IPS-18c (cell line): ENCODE measurements around the gene MATN1.

Source experiments
- H3K4me3 ChIP-seq: 2 replicates; pipeline ENCODE4 v1.7.0; 2013; ENCODE audit warnings: low read depth, mild to moderate bottlenecking, low read length, moderate library complexity; ENCODE audit not compliant: insufficient read depth
- H3K9me3 ChIP-seq: one replicate; pipeline ENCODE4 v1.6.1; 2013; ENCODE audit warnings: mild to moderate bottlenecking, low read length, moderate library complexity; ENCODE audit not compliant: control insufficient read depth, insufficient read depth

The MATN1 gene

DNA sequence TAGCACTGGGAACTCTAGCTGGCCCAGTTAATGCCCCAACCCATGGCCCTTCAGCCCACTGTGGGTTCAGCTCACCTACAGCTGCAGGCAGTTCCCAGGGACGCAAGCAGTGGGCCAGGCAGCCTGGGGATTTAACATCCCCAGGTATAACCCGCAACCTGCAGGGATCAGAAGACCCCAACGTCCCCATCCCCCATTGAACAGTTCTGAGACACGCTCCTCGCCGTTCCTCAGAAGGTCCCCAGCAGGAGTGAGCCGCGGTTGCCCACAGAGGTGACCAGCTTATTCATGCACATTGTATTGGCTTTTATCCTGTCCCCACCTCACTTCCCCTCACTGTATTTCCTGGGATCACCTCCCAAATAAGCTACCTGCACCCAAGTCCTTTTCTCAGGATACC is 5.0 kb upstream of the MATN1 start:
- H3K9me3 ChIP-seq: no peaks in the 10 kb centered on the region
- H3K4me3 ChIP-seq: no peak overlapping the region

DNA sequence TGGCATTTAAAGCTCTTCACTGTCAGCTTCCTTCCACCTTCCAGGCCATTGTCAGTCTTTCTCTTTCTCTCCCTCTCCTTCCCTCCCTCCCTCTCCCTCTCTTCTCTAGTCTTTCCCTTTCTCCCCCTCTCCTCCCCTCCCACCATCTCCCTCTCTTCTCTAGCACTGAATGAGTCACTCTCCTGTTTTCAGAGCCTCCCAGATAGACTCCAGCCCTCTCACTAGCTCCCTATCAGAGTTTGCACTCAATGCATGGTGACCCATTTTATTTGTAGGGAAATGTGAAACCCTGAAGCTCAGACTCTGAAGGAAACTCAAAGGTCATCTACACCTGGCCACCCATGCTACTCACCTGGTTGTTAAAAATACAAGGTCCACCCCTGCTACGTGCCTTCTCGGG is 4.4 kb upstream of the MATN1 start:
- Histone ChIP-seq H3K9me3 (no peaks in the 10 kb centered on the region), H3K4me3 (no peak overlapping the region)

DNA sequence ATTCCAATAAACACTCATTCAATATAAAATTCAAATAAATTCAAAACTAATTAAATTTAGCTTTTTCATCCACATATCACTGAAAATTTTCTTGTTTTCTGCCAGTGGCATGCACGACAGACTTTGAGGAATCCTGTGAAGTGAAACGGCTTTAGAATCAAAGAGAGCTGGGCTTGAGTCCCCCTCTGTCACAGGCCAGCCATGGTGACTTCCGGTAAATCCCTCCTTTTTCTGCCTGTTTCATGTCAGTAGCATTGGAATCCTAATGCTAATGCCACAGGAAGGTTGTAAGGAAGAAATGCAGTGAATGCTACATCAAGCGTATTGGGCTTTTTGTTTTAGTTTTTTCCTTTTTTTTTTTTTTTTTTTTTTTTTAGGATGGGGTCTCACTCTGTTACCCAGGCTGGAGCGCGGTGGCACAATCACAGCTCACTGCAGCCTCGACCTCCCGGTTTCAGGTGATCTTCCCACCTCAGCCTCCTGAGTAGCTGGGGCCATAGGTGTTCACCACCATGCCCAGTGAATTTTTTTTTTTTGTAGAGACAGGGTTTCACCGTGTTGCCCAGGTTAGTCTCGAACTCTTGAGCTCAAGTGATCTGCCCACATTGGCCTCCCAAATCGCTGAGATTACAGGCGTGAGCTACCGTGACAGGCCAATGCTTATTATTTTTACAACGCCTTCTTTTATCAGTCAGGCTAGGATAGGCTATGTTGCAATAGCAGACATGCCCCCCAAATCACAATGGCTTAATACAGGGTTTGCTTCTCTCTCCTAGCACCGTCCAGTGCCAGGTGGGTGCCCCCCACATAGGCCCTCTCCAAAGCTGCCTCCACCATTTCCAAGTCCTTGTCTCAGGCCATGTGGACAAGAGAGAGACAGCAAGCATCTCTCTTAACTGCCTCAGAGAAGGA is 3.6 kb upstream of the MATN1 start:
- Histone ChIP-seq H3K9me3 (no peaks in the 10 kb centered on the region), H3K4me3 (no peak overlapping the region)

DNA sequence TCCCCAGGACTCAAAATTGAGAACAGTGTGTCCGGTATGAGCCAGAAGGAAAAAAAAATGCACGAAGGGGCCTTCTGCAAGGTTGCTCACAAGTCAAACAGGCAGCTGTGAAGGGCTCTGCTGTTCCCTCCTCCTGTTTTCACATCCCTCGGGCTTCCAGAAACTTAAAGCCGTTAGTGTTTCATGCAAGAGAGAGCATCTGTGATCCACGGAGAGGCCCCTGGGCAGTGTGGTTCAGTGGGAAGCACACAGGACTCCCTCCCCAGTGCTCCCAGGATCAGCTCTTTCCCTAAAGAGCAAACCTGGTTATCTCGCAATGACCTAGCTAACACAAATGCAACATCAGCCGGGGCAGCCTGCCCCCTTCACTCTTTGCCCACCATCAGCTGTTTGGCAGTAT is 2.9 kb upstream of the MATN1 start:
- H3K9me3 ChIP-seq: no peaks in the 10 kb centered on the region
- no peak overlapping the region for H3K4me3 ChIP-seq

DNA sequence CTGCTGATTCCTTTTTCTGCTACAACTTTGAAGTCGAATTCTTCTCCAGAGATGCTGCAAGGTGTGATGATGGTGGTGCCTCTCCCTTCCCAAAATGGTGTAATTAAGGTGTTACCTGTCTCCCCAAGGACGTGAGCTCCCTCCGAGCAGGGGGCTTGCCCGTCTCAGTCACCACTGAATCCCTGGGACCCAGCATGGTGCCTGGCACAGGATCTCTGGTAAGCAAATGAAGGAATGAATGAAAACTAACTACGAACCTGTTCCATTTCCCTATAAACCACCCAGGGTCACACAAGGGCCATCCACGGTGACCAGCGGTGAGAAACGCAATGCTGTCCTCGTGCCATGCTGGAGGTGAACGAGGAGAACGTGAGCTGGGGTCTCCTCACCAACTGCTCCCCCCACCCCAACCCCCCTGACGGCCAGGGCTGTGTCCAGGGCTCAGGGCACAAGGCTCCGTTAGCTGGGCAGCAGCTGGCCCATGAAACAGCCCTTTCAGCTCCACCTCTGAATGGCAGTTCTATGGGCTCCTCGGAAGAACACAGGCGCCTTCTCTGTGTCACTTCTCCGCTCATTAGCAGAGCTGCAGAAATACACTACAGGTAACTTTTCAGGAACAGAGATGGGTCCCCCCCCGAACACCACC is 2.2 kb upstream of the MATN1 start:
- Histone ChIP-seq H3K9me3 (no peaks in the 10 kb centered on the region), H3K4me3 (no peak overlapping the region)

DNA sequence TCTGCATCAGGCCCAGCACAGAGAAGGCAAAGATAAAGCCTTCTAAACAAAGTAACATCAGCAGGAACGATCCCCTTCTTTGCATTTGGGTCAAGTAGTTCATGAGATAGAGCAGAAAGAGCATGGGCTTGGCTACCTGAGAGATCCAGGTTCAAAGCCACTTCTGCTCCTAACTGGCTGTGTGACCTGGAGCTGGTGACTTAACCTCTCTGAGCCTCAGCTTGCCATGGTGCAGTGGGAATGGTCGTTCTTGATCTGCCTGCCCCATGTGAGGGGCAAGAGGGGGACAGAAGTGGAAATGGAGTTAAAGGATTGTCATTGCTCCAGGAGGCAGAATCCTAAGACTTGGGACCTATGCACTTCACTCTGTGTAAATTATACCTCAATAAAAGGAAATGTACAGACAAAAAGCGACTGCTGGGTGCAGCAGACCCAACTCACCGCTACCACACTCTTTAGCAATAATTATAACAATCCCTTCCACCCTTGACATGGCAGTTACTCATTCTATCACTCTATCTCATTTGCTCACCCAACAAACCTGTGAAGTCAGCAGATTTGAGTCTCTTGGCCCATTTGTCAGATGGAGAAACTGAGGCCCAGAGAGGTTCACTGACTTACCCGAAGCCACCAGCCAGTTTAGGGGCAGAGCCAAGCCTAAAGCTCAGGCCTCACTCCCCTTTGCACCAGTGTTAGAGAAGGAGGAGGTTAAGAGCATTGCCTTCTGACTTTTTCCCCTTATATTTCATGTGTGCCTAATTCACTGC is 1.5 kb upstream of the MATN1 start:
- Histone ChIP-seq H3K9me3 (no peaks in the 10 kb centered on the region), H3K4me3 (no peak overlapping the region)

DNA sequence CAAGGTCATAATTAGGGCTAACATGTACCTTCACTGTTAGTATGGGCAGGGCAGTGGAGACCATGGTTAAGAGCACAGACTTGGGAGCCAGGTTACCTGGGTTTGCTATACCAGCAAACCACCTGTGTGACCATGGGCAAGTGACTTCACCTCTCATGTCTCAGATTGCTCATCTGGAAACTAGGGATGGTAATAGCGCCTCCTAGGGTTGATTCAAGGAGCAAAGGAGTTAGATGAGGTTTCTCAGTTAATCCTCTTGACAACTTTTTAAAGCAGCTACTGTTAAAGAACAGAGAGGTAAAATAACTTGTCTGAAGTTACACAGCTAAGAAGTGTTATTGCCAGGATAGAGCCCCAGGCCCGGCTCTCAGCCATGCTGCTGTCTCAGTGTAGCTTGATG is 790 bp upstream of the MATN1 start:
- no peak overlapping the region for H3K4me3 ChIP-seq
- H3K9me3 ChIP-seq: no peaks in the 10 kb centered on the region

DNA sequence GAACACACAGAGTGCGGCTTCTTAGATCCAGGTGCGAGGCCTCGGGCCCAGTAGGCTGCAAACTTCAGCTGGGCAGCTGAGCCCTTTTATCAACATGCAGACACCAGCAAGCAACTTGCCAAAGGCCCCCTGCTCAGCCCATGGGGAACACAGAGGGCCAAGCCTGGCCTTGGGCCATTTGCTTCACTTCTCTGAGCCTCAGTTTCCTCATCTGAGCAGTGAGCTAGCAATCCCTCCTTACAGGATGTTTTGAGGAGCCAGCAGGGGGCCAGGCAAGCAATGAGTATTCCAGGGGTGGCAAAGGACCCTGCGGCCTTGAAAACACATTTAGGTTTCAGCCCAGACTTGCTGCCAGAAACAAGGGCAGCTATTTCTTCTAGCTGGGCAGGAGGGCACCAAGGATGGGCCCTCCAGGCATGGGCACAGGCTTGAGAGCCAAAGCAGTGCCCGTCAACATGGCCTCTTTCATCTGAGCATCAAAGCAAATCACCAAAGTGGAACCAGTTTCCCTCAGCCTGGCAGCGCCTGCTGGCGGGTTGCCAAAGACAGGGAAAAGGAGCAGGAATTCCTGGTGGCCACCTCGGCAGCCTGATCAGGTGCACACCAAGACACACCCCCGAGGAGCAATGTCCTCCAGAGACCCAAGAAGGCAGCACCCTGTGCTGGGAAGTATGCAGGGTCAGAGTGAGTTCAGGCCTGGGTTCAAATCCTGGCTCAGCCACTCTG is 1.4 kb downstream of the MATN1 start:
- Histone ChIP-seq H3K9me3 (peaks cover 2% of the 10 kb centered on the region), H3K4me3 (no peak overlapping the region)

DNA sequence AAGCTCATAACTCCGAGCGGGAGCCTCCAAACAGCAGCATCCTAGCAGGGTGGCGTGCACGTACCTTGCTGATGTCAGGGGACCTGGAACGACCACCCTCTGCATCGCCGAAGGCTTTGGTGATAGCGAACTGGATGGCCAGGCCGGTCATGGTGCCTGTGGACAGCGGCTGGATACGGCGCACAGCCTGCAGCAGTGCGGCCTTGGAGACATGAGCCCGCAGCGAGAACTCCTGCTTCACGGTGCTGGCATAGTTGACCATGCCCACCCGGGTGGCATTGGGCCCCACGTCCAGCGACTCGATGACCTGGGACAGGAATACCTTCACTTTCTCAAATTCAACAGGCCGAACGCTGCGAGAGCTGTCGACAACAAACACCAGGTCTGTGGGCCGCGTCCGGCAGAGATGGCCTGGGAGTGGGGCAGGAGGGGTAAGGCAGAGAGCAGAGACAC is 2.0 kb downstream of the MATN1 start:
- Histone ChIP-seq H3K9me3 (peaks cover 2% of the 10 kb centered on the region), H3K4me3 (no peak overlapping the region)

DNA sequence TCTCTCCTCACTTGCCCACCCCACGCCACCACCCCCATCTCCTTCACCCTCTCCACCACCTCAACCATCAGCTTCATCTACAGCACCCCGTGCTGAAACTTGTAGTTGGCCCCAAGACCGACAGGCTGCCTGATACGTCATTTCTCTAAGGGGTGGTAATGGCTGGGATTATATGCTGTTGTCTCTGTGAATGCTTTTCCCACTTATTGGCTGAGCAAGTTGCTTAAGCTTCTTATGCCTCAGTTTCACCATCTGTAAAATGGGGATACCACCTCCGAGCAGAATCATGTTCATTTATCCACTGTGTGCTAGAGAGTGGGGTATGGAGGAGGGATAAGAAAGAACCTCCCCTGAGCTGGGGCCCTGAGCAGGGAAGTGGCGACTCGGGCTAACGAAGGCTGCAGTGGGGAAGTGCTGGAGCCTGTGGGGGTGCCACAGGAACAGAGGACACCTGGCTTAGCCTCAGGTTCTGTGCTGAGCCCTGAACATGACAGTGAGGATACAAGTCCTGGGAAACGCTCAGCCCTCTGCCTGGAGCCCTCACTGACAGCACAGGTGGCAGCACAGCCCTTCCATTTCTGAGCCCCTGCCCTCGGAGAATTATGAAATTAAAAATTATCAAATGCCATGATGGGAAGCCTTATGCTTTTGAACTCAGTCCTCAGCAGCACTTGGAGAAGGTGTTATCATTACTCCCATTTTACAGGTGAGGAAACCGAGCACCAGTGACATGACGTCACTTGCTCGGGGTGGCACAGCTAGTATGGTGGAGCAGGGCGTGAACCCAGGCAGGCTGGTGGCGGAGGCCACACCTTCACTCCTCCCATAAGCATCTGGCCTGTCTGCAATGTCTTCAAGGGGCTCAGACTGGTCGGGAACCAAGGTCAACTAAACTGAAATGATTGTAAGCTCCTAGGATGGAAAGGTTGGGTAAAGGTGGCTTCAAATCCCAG is 2.8 kb downstream of the MATN1 start:
- H3K4me3 ChIP-seq: no peak overlapping the region
- peaks cover 2% of the 10 kb centered on the region for H3K9me3 ChIP-seq

DNA sequence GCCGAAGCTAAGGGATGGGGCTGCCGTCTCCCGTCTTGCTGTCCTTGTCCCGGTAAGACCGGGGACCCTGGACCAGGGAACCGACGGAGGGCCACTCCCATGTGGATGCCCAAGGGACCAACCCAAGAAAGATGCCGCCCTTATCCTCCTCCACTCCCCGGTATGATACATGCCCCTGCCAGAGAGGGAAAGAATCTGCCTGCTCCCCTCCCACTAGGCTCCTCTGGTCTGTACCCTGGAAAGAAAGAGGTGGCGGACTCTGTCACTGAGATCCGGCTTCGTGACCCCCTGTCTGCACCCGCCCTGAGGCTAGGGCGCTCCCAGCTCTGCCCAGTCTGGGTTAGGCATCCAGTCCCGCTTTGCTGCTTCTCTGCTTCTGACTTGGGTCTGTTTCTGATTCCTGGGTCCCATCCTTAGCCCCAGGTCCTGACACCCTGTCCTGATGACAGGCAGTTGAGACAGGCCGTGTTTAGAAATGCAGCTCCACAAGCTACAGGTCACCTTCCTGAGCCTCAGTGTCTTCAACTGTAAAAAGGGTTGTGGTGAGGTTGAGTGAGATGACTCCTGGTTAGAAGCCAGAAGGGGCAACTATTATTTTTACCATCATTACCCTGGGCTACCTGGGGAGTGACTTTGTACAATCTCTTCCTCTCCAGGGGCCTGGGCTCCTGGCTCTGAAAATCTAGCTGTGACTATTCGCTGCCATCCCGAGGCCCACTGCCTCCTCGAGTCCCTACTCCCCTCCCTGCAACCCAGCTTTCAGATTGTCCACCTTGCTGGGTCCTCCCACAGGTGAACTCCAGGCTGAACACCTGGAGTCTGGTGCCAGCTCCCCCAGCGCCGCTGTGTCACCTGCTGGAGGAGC is 3.7 kb downstream of the MATN1 start:
- Histone ChIP-seq H3K9me3 (peaks cover 5% of the 10 kb centered on the region), H3K4me3 (no peak overlapping the region)

DNA sequence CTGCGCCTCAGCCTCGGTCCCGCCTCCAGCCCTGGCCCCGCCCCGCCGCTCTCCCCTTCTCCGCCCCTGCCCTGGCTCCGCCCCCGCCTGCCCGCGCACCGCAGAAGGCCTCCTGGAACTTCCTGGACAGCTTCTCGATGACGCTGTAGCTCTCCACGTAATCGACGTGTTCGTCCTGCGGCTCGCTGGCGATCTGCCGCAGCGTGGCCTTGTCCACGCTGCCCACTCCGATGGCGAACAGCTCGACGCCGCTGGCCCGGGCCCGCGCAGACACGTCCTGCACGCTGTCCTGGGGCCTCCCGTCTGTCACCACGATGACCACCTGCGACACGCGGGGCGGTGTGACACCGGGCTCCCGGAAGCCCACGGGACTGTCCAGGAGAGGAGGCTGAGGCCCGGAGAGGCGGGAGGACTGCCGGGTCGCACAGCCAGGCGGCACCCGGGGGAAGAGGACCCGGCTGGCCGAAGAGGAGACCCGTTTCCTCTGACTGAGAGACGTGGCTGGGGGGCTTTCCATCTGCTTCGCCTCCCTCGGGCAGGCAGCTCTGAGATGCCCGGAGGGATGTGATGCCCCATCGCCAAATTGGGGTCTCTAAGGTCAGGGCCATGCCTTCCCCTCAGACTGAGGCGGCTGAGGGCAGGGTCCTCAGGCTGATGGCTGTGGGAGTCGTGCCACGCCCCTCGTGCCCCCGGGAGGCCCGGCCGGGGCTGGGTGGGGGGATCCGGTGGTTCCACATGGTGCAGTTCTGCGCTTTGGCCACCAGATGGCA is 4.6 kb downstream of the MATN1 start:
- H3K9me3 ChIP-seq: peaks cover 5% of the 10 kb centered on the region
- peak overlapping the region; percentile 84 for H3K4me3 ChIP-seq

DNA sequence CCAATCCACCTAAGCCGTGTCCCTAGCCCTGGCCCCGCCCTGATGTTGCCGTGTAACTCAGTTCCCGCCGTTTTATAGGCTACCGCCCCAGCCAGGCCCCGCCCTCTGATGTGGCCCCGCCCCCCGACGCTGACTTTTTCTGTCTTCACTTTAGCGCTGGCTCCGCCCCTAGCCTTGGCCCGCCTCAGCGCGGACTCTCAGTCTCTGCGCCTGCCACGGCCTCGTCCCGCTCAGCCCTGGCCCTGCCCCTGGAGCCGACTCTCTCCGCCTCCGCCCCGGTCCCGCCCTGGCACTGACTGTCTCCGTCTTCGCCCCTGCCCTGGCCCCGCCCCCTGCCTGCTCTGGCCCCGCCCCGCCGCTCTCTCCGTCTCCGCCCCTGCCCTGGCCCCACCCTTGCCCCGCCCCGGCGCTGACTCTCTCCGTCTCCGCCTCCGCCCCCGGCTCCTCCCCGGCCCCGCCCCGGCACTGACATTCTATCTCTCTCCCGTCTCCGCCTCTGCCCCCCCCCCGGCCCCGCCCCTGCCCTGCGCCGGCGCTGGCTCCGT is 5.2 kb downstream of the MATN1 start:
- Histone ChIP-seq H3K9me3 (peaks cover 5% of the 10 kb centered on the region), H3K4me3 (peak overlapping the region; percentile 43; the same call in 1 of the 2 replicates)

DNA sequence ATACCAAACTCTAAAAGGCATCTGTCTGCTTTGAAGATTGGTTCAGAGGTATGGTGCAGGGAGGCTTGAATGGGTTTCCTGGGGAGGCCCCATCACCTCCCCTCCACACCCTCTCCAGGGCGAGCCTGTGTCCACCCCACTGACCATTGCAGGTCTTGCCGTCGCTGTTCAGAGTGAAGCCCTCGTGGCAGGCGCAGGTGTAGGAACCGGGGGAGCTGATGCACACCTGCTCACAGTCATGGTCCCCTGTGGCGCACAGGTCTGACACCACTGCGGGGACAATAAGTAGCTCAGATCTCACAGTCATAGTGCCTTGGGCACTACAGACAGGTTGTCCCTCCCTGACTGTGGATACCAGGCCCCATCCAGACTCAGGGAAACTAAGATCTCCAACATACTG is 6.7 kb downstream of the MATN1 start:
- Histone ChIP-seq H3K4me3 (no peak overlapping the region), H3K9me3 (peaks cover 5% of the 10 kb centered on the region)

DNA sequence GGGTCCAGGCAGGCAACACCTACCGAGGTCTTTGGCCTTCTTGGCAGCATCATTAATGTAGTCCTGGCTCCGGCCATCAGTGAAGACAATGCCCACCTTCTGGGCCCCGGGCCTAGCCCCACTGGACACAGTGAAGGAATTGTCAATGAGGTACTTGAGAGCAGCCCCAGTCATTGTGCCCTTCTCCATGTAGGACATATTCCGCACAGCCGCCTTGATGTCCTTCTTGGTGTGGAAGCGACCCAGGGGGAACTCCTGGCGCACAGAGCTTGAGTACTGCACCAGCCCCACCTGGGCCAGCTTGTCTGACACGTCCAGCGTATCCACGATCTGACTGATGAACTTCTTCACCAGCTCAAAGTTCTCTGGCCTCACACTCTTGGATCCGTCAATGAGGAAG is 7.5 kb downstream of the MATN1 start:
- Histone ChIP-seq H3K9me3 (peaks cover 5% of the 10 kb centered on the region), H3K4me3 (no peak overlapping the region)
